SH-SY5Y (cell line): Measurements from ENCODE around the gene SLC7A6.

Experiments
- GATA2 ChIP-seq: IDR thresholded peaks from 2 replicates; pipeline ENCODE4 v1.6.1; 2011; ENCODE audit warnings: mild to moderate bottlenecking, low read depth, low read length
- GATA3 ChIP-seq: IDR thresholded peaks from 2 replicates; pipeline ENCODE4 v1.6.1; 2011; ENCODE audit warnings: low read depth, mild to moderate bottlenecking, low read length, moderate library complexity

- TF ChIP-seq GATA3 = no peak
- no peak for TF ChIP-seq GATA2
Observed at GRCh38 chr16:68348639-68349445, 84.5 kb downstream of the SLC7A6 start.
